Nephron progenitor cell (in vitro differentiated cells): ENCODE data around the gene RAP1GDS1.
"Not testable (repeated sequence)": the region's sequence is repeated elsewhere in the genome, so short reads cannot be mapped to it uniquely, and the experiment has no call there.

Experiments
- DNase-seq: peaks from one replicate; pipeline ENCODE4 v3.0.0; 2021
- H3K27ac Mint-ChIP-seq: 2 replicates; pipeline ENCODE4 v1.8.0; 2021; ENCODE audit warnings: mild to moderate bottlenecking, moderate library complexity, mixed read lengths
- H3K27me3 Mint-ChIP-seq: 2 replicates; pipeline ENCODE4 v1.8.0; 2021; ENCODE audit warnings: mild to moderate bottlenecking, low read depth, mixed read lengths; ENCODE audit not compliant: poor library complexity
- H3K36me3 Mint-ChIP-seq: 2 replicates; pipeline ENCODE4 v1.8.0; 2021; ENCODE audit warnings: low read depth, mixed read lengths
- H3K4me1 Mint-ChIP-seq: 2 replicates; pipeline ENCODE4 v1.8.0; 2021; ENCODE audit warnings: mixed read lengths
- H3K4me3 Mint-ChIP-seq: 2 replicates; pipeline ENCODE4 v1.8.0; 2021; ENCODE audit warnings: mild to moderate bottlenecking, moderate library complexity, mixed read lengths
- H3K9me3 Mint-ChIP-seq: 2 replicates; pipeline ENCODE4 v1.8.0; 2021; ENCODE audit warnings: mild to moderate bottlenecking, moderate library complexity, mixed read lengths
- TF ChIP-seq, protein P1 (sequence below): fragments of 200-600 bp; sonication (generic); IDR thresholded peaks from 2 replicates; pipeline ENCODE4 v1.5.0; 2021; ENCODE audit warnings: antibody characterized with exemption

RAP1GDS1 gene

DNA sequence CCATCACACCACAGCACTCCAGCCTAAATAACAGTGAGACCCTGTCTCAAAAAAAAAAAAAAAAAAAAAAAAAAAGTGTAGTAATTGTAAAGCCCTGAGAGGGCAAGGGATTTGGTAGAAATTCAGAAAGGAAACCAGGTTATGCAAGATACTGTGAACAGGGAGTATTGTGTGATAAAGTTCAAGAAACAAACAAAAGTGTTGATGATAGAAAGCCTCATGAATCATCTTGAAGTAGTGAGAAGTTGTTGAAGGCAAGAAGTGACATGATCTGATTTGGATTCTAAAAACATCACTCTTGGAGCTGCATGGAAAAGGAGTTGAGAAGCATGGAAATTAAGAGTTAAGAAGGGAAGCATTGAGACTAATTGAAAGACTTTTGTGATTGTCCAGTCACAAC is 102.2 kb downstream of the RAP1GDS1 start:
- Mint-ChIP-seq H3K27me3 (no peaks in the 10 kb centered on the region), H3K4me1 (no peaks in the 10 kb centered on the region), H3K4me3 (no peak overlapping the region), H3K27ac (no peak overlapping the region), H3K36me3 (peaks cover 47% of the 10 kb centered on the region), H3K9me3 (peaks cover 29% of the 10 kb centered on the region)
- DNase-seq: no peak
- TF ChIP-seq, protein P1, sequence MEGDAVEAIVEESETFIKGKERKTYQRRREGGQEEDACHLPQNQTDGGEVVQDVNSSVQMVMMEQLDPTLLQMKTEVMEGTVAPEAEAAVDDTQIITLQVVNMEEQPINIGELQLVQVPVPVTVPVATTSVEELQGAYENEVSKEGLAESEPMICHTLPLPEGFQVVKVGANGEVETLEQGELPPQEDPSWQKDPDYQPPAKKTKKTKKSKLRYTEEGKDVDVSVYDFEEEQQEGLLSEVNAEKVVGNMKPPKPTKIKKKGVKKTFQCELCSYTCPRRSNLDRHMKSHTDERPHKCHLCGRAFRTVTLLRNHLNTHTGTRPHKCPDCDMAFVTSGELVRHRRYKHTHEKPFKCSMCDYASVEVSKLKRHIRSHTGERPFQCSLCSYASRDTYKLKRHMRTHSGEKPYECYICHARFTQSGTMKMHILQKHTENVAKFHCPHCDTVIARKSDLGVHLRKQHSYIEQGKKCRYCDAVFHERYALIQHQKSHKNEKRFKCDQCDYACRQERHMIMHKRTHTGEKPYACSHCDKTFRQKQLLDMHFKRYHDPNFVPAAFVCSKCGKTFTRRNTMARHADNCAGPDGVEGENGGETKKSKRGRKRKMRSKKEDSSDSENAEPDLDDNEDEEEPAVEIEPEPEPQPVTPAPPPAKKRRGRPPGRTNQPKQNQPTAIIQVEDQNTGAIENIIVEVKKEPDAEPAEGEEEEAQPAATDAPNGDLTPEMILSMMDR: no peak

DNA sequence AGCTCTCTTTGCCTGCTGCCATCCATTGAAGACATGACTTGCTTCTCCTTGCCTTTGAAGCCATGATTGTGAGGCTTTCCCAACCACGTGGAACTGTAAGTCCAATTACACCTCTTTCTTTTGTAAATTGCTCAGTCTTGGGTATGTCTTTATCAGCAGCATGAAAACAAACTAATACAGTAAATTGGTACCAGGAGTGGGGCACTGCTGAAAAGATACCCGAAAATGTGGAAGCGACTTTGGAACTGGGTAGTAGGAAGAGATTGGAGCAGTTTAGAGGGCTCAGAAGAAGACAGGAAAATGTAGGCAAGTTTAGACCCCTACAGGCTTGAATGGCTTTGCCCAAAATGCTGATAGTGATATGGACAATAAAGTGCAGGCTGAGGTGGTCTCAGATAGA is 105.1 kb downstream of the RAP1GDS1 start:
- H3K36me3 Mint-ChIP-seq: peaks cover 75% of the 10 kb centered on the region
- DNase-seq, H3K27me3 Mint-ChIP-seq, H3K4me1 Mint-ChIP-seq, H3K4me3 Mint-ChIP-seq, H3K27ac Mint-ChIP-seq: not testable (repeated sequence)
- H3K9me3 Mint-ChIP-seq: peaks cover 44% of the 10 kb centered on the region

DNA sequence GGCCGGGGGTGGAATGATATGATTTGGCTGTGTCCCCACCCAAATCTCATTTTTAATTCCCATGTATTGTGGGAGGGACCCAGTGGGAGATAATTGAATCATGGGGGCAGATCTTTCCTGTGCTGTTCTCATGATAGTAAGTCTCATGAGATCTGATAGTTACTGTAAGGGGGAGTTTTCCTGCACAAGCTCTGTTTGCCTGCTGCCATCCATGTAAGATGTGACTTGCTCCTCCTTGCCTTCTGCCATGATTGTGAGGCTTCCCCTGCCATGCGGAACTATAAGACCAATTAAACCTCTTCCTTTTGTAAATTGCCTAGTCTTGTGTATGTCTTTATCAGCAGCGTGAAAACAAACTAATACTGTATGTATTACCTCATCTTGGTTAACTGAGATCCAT is 106.8 kb downstream of the RAP1GDS1 start:
- H3K4me3 Mint-ChIP-seq, H3K4me1 Mint-ChIP-seq, H3K27me3 Mint-ChIP-seq, H3K27ac Mint-ChIP-seq, DNase-seq: not testable (repeated sequence)
- peaks cover 87% of the 10 kb centered on the region for H3K36me3 Mint-ChIP-seq
- H3K9me3 Mint-ChIP-seq: peaks cover 44% of the 10 kb centered on the region

DNA sequence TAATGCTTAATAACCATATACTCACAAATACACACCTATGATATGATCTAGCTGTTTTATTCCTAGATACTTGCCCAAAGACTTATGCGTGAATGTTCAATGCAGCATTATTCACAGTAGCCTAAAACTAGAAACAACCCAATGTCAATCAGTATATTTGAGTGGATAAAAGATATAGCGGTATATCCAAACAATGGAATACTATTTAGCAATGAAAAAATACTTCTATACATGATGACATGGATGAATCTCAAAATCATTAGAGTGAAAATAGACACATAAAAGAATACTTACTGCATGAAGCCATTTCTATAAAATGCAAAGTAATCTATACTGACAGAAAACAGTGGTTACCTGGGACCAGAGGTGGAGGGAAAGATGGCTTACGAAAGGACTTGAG is 108.1 kb downstream of the RAP1GDS1 start:
- Mint-ChIP-seq H3K4me3 (no peak overlapping the region), H3K27me3 (no peaks in the 10 kb centered on the region), H3K36me3 (peaks cover 78% of the 10 kb centered on the region), H3K27ac (no peak overlapping the region), H3K9me3 (peaks cover 44% of the 10 kb centered on the region), H3K4me1 (no peaks in the 10 kb centered on the region)
- TF ChIP-seq, protein P1: no peak
- DNase-seq: no peak

DNA sequence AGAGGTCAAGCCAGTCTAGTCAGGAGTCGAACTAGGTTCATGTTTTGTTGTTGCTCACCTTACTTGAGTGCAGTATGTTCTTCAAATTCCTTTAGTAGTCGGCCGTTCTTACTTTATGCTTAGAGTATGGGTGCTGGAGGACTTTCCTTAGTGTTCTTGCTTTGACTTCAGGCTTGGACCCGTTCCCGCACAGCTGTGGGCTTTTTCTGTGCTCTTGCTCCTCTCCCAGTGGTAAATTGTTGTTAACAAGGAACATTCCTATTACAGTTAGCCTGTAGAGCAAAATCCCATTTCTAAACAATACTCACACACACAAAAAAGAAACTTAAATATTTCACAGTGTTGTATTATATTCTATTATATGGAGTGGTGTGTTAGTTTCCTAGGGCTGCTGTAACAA is 113.5 kb downstream of the RAP1GDS1 start:
- Mint-ChIP-seq H3K4me3 (no peak overlapping the region), H3K27me3 (no peaks in the 10 kb centered on the region), H3K4me1 (no peaks in the 10 kb centered on the region), H3K27ac (no peak overlapping the region), H3K9me3 (peaks cover 5% of the 10 kb centered on the region), H3K36me3 (peaks cover 32% of the 10 kb centered on the region)
- DNase-seq: no peak
- TF ChIP-seq, protein P1: no peak

DNA sequence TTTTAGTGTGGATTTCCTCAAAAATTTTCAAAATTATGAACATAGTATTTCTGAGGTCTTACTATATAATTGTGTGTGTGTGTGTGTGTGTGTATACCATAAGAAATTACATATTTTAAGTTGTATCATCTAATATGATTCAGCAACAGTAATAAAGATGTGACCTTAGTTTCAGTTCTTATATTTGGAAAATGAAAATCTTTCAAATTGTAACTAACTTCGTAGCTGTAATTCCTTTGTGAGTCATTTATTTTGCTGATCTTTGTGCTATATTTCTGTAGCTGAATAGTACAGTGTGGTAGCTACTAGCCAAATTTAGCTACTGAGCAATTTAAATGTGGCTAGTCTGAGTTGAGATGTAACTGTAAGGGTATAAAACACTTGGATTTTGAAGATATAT is 116.4 kb downstream of the RAP1GDS1 start:
- no peak overlapping the region for H3K27ac Mint-ChIP-seq
- H3K4me1 Mint-ChIP-seq: no peaks in the 10 kb centered on the region
- no peak overlapping the region for H3K4me3 Mint-ChIP-seq
- H3K9me3 Mint-ChIP-seq: no peaks in the 10 kb centered on the region
- H3K27me3 Mint-ChIP-seq: no peaks in the 10 kb centered on the region
- H3K36me3 Mint-ChIP-seq: peaks cover 4% of the 10 kb centered on the region
- DNase-seq: no peak
- TF ChIP-seq, protein P1: no peak

DNA sequence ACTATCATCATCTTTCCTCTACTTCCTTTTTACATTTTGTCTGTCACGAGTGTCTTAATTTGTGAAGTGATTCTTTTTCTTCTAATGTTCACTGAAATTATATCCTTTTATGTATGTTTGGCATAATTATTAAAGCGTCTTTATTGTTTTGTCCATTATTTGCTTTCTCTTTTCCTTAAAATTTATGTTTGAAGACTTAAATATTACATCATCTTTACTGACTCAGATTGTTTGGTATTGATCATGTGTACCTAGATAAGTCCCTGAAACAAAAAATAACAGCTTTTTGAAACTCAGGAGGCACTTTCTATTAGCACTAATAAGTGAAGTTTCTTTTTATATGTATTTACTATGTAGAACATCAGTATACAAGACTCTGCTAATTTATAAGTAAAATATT is 120.1 kb downstream of the RAP1GDS1 start:
- TF ChIP-seq, protein P1: no peak
- H3K27me3 Mint-ChIP-seq: no peaks in the 10 kb centered on the region
- no peak overlapping the region for H3K4me3 Mint-ChIP-seq

More for the DNA sequence above, 120.1 kb downstream of the RAP1GDS1 start:
- no peak overlapping the region for H3K27ac Mint-ChIP-seq
- no peaks in the 10 kb centered on the region for H3K4me1 Mint-ChIP-seq
- no peak for DNase-seq
- H3K36me3 Mint-ChIP-seq: no peaks in the 10 kb centered on the region
- H3K9me3 Mint-ChIP-seq: no peaks in the 10 kb centered on the region
